Neutrophil (primary cell): ENCODE measurements around the gene GSTA5.
"Not testable (repeated sequence)": the region's sequence is repeated elsewhere in the genome, so short reads cannot be mapped to it uniquely, and the experiment has no call there.

Source experiments
- H3K27ac ChIP-seq: fragments of 200-600 bp; sonication (generic); 2 replicates; pipeline ENCODE4 v1.5.1; 2016; ENCODE audit warnings: mild to moderate bottlenecking, moderate library complexity
- H3K27me3 ChIP-seq: fragments of 200-600 bp; sonication (generic); 2 replicates; pipeline ENCODE4 v1.6.0; 2016; ENCODE audit warnings: mild to moderate bottlenecking
- H3K36me3 ChIP-seq: fragments of 200-600 bp; sonication (generic); 2 replicates; pipeline ENCODE4 v1.5.1; 2017
- H3K4me1 ChIP-seq, 2 experiments: fragments of 200-600 bp in 1 of 2; sonication (generic) in 1 of 2; 1 replicate in 1 of 2; 2 replicates in 1 of 2; pipeline versions ENCODE4 v1.5.1 to v1.6.1; 2013 to 2016; ENCODE audit warnings: low read depth in 1 of 2, low read length in 1 of 2, mild to moderate bottlenecking in 1 of 2, moderate library complexity in 1 of 2; ENCODE audit not compliant: control insufficient read depth in 1 of 2, insufficient read depth in 1 of 2
- H3K4me3 ChIP-seq, 2 experiments: fragments of 200-600 bp in 1 of 2; sonication (generic) in 1 of 2; 1 replicate in 1 of 2; 2 replicates in 1 of 2; pipeline ENCODE4 v1.5.1; 2013 to 2016; ENCODE audit warnings: low read depth in 1 of 2, low read length in 1 of 2, mild to moderate bottlenecking in 1 of 2, moderate library complexity in 1 of 2
- H3K9me3 ChIP-seq: fragments of 200-600 bp; sonication (generic); 2 replicates; pipeline ENCODE4 v1.5.1; 2016
- CTCF ChIP-seq: fragments of 200-600 bp; sonication (generic); IDR thresholded peaks from 2 replicates; pipeline ENCODE4 v1.5.1; 2016; ENCODE audit warnings: antibody characterized with exemption

Gene GSTA5

GRCh38 chr6:52839124-52840055, 1.2 kb downstream of the GSTA5 start:
- peak; percentile 37 for TF ChIP-seq CTCF
- no peaks in the 10 kb centered on the region for H3K4me1 ChIP-seq
- no peaks in the 10 kb centered on the region for H3K36me3 ChIP-seq
- no peak overlapping the region for H3K27ac ChIP-seq
- H3K4me3 ChIP-seq, result no peak overlapping the region
- peaks cover 27% of the 10 kb centered on the region for H3K27me3 ChIP-seq
- H3K9me3 ChIP-seq, result no peaks in the 10 kb centered on the region

- no peaks in the 10 kb centered on the region for H3K4me1 ChIP-seq
- no peak overlapping the region for H3K4me3 ChIP-seq
- no peak for TF ChIP-seq CTCF
- H3K27me3 ChIP-seq, result peaks cover 24% of the 10 kb centered on the region
- no peaks in the 10 kb centered on the region for H3K36me3 ChIP-seq
- no peak overlapping the region for H3K27ac ChIP-seq
- no peaks in the 10 kb centered on the region for H3K9me3 ChIP-seq
These were observed 6.1 kb downstream of the GSTA5 start for GRCh38 chr6:52834481-52834880.

- not testable (repeated sequence) for H3K9me3 ChIP-seq, H3K4me3 ChIP-seq, H3K4me1 ChIP-seq, H3K36me3 ChIP-seq, H3K27ac ChIP-seq
- H3K27me3 ChIP-seq, result peaks cover 13% of the 10 kb centered on the region
These were observed 9.7 kb downstream of the GSTA5 start for GRCh38 chr6:52830869-52831268.

- no peaks in the 10 kb centered on the region for H3K36me3 ChIP-seq
- no peak overlapping the region for H3K4me3 ChIP-seq
- TF ChIP-seq CTCF, result no peak
- no peaks in the 10 kb centered on the region for H3K27me3 ChIP-seq
- H3K9me3 ChIP-seq, result no peaks in the 10 kb centered on the region
- H3K4me1 ChIP-seq, result no peaks in the 10 kb centered on the region
- H3K27ac ChIP-seq, result no peak overlapping the region
These were observed 11.4 kb downstream of the GSTA5 start for GRCh38 chr6:52829046-52829817.

- H3K9me3 ChIP-seq, H3K4me3 ChIP-seq, H3K27me3 ChIP-seq, H3K36me3 ChIP-seq, H3K4me1 ChIP-seq, H3K27ac ChIP-seq: not testable (repeated sequence)
These were observed 12.0 kb downstream of the GSTA5 start for GRCh38 chr6:52828621-52829020.

GRCh38 chr6:52827073-52827783, 13.4 kb downstream of the GSTA5 start:
- H3K36me3 ChIP-seq, H3K4me3 ChIP-seq, H3K27me3 ChIP-seq, H3K9me3 ChIP-seq, H3K4me1 ChIP-seq, H3K27ac ChIP-seq: not testable (repeated sequence)
